ENCODE data around the gene CGB1. TPM values are rescaled to one million over a fixed set of nuclear protein-coding genes. Genes with fewer than 3 reads are reported as not detected.

The CGB1 gene
- total and polyA plus RNA-seq, 2 donors (not counting 3 experiments of a cell fraction or from before 2014, with no cell fraction given), result not detected

DNA sequence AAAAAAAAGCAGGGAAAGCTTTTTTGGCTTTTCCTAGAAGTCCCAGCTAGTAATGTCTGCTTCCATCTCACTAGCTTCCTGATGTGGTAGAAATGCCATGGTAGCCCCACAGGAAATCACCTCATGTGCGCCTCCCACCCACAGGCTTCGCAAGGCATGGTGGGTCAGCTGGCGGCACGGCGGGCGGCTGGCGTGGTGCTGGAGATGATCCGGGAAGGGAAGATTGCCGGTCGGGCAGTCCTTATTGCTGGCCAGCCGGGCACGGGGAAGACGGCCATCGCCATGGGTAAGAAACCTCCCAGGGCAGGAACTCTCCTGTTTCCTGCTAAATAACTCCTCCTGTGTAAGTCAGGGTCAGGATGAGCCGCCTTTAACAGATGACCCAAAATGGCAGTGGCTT, 32.6 kb downstream of the CGB1 start:
- CTCF ChIA-PET, result interaction anchor here (0.6 to 1.0 kb wide), 2 partner anchors 13 to 171 kb away, joined by 3 to 4 read pairs; no protein-coding TSS in a partner anchor
- FAIRE-seq, result no peak

More for the DNA sequence above, 32.6 kb downstream of the CGB1 start:
- Histone ChIP-seq H4K20me1 (replicated peaks; ENCODE audit: control insufficient read depth, extremely low read depth, insufficient read depth, low read length) (no peaks in the 10 kb centered on the region), H3K27ac (ENCODE audit: insufficient read depth, low read depth, low read length) (no peak overlapping the region), H2AFZ (ENCODE audit: low read depth, low read length) (no peak overlapping the region), H3K9me1 (replicated peaks; ENCODE audit: control insufficient read depth, extremely low read depth, insufficient read depth, low read length) (no peaks in the 10 kb centered on the region), H3K27me3 (ENCODE audit: control insufficient read depth in 2 of 2, insufficient read depth in 2 of 2, low read length in 2 of 2) (no peaks in the 10 kb centered on the region), H3K4me3 (replicated peaks in 1 of 3; ENCODE audit: insufficient read depth in 1 of 3, low read depth in 1 of 3, low read length in 3 of 3) (no peak overlapping the region), H3K4me1 (ENCODE audit: control insufficient read depth, extremely low read depth, insufficient read depth, low read length) (no peaks in the 10 kb centered on the region), H3K9ac (replicated peaks; ENCODE audit: extremely low read depth, insufficient read depth, low read length) (no peak overlapping the region), H3K9me3 (replicated peaks; ENCODE audit: control insufficient read depth, insufficient read depth, low read length) (no peaks in the 10 kb centered on the region), H3K79me2 (ENCODE audit: control insufficient read depth, insufficient read depth, low read length) (peaks cover 3% of the 10 kb centered on the region), H3K4me2 (ENCODE audit: insufficient read depth, low read length) (no peak overlapping the region), H3K36me3 (ENCODE audit: control insufficient read depth in 2 of 2, extremely low read depth in 1 of 2, insufficient read depth in 2 of 2, low read length in 2 of 2) (peaks cover 8 to 23% of the 10 kb centered on the region in 2 experiments)
- BruUV-seq (replicated peaks), result no TSS peak
- dilution Hi-C loops (cut with MboI; ENCODE audit: extremely low pct_ligation_motif_present, low sequenced_read_pairs) (no loop called here), intact Hi-C loops (cut with micrococcal nuclease) (no loop called here)
- no peak for DNase-seq (ENCODE audit: low read depth, low spot score)
- POLR2A ChIA-PET, result no interaction called here
- TF ChIP-seq EZH2 (IDR thresholded peaks at IDR 0.05; ENCODE audit: borderline replicate concordance, low read depth, low read length, severe bottlenecking), result no peak
- TF ChIP-seq FOS (IDR thresholded peaks at IDR 0.05; ENCODE audit: borderline replicate concordance, insufficient read depth, low read length), result no peak
- TF ChIP-seq, protein P1, sequence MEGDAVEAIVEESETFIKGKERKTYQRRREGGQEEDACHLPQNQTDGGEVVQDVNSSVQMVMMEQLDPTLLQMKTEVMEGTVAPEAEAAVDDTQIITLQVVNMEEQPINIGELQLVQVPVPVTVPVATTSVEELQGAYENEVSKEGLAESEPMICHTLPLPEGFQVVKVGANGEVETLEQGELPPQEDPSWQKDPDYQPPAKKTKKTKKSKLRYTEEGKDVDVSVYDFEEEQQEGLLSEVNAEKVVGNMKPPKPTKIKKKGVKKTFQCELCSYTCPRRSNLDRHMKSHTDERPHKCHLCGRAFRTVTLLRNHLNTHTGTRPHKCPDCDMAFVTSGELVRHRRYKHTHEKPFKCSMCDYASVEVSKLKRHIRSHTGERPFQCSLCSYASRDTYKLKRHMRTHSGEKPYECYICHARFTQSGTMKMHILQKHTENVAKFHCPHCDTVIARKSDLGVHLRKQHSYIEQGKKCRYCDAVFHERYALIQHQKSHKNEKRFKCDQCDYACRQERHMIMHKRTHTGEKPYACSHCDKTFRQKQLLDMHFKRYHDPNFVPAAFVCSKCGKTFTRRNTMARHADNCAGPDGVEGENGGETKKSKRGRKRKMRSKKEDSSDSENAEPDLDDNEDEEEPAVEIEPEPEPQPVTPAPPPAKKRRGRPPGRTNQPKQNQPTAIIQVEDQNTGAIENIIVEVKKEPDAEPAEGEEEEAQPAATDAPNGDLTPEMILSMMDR (IDR thresholded peaks at IDR 0.05; ENCODE audit: extremely low read depth in 1 of 2, insufficient read depth in 1 of 2, low read depth in 1 of 2, low read length in 2 of 2), result no peak
- no peak for TF ChIP-seq GATA2 (IDR thresholded peaks at IDR 0.05; ENCODE audit: insufficient read depth, insufficient read length, low read depth, low read length)
- no peak for TF ChIP-seq JUN (IDR thresholded peaks at IDR 0.05; ENCODE audit: borderline replicate concordance, insufficient read depth, insufficient read length, low read depth)
- TF ChIP-seq, protein P2, sequence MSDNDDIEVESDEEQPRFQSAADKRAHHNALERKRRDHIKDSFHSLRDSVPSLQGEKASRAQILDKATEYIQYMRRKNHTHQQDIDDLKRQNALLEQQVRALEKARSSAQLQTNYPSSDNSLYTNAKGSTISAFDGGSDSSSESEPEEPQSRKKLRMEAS (IDR thresholded peaks at IDR 0.05; ENCODE audit: insufficient read depth, insufficient read length), result no peak
- TF ChIP-seq MYC (IDR thresholded peaks at IDR 0.05; ENCODE audit: low read depth, low read length), result no peak
- no peak for TF ChIP-seq POLR2AphosphoS5 (IDR thresholded peaks at IDR 0.05; ENCODE audit: insufficient read depth, low read depth, low read length)
- TF ChIP-seq POLR2A (IDR thresholded peaks at IDR 0.05; ENCODE audit: low read depth, low read length), result no peak

Measured in endothelial cell of umbilical vein (primary cell).